ENCODE measurements around the gene TMPRSS11B. TPM values are rescaled to one million over a fixed set of nuclear protein-coding genes. Genes with fewer than 3 reads are reported as not detected.
"Not testable (repeated sequence)": the region's sequence is repeated elsewhere in the genome, so short reads cannot be mapped to it uniquely, and the experiment has no call there.

TMPRSS11B gene
- total RNA-seq, 1 donor, result not detected

DNA sequence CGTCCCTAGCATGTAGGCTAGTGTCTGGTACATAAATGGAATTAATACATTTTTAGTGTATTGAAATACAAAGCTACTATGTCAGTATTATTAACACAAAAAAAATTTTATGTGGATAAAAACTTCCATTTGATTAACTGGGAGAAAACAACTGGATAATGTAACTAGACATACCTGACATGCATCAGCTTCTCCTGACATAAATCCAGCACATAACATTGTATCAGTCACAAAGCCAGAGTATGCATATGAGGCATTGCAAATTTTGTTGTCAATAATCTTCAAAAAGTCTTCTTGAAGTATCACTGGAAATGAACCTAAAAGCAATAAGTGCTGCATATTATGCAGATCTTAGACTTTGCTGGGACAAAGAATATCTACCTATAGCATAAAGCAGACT is 16.9 kb downstream of the TMPRSS11B start:
- DNase-seq (ENCODE audit: low read depth in 2 of 3, low spot score in 2 of 3), result no peak

DNA sequence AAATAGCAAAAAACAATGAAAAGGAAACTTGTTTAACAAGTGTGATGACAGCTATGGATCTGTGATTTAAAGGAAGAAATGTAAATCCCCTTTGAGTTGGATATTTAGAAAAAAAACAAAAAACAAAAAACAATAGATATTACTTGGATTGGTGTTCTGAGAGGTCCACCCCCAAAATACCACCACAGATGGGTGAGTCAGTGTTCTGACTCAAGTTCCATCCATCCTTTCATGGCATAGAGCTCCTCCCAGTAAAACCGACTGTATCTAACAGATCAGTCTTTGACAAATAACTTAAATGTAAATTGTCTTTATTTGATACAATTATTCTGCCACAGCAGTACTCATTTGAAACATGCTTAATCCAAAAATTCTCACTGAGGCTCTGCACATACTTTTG is 27.4 kb downstream of the TMPRSS11B start:
- no peak for DNase-seq (ENCODE audit: low read depth in 2 of 3, low spot score in 2 of 3)

DNA sequence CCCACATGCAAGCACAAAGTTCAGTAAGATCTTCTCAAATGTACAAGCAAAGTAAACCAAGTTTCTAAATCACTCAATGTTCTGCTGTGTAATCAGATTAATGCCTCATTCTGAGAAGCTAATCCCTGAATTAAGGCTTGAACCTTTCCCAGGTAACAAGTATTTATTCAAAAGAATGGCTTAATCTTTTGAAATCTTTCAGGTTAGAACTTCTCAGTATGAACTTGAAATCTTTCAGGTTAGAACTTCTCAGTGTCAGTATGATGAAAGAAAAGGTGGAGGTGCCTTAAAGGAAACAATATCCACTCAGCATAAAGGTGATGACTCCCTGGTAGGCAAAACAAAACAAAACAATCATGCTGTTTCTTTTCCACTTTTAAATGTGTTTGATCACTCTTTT is 29.0 kb downstream of the TMPRSS11B start:
- DNase-seq (ENCODE audit: low read depth in 2 of 3, low spot score in 2 of 3), result no peak

DNA sequence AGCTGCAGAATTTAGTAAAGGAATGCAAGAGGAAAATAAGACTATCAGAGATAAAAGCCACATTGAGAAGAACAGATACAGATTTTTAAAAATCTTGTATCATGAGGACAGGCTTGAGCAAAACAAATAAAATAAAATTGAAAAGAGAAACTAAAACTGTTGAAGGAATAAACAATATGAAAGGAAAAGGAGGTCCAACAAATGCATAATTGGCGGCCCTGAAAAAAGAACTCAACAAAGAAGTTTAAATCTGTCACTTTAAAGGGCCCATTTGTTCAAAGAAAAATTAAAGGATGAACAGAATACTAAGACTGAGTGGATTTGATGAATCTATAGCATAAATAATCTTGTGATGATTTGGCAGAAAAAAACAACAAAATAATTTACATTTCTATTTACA is 36.5 kb downstream of the TMPRSS11B start:
- peak in 1 of 3 donors; percentile 2 for DNase-seq (ENCODE audit: low read depth in 2 of 3, low spot score in 2 of 3)

DNA sequence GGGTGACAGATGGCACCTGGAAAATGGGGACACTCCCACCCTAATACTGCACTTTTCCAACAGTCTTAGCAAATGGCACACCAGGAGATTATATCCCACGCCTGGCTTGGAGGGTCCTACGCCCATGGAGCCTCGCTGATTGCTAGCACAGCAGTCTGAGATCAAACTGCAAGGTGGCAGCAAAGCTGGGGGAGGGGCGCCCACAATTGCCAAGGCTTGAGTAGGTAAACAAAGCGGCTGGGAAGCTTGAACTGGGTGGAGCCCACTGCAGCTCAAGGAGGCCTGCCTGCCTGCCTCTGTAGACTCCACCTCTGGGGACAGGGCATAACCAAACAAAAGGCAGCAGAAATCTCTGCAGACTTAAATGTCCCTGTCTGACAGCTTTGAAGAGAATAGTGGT is 51.2 kb downstream of the TMPRSS11B start:
- DNase-seq (ENCODE audit: low read depth in 2 of 3, low spot score in 2 of 3), result not testable (repeated sequence)

DNA sequence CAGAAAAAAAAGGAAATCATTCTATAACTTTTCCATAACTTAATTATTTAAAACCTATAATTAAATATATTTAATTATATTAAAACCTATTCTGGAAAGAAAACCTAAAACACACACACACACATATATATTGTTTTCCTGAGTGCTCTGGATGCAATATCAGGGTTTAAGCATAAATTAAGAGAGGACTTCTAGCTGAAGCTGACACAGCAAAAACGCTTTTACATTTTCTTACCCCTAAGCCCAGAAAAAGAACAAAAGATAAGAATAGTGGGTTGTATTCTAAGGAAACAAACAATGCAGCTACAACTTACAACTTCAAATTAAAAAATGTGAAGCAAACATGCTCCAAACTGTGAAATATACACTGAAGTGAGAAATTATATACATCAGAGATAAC is 52.3 kb downstream of the TMPRSS11B start:
- DNase-seq (ENCODE audit: low read depth in 2 of 3, low spot score in 2 of 3), result no peak

DNA sequence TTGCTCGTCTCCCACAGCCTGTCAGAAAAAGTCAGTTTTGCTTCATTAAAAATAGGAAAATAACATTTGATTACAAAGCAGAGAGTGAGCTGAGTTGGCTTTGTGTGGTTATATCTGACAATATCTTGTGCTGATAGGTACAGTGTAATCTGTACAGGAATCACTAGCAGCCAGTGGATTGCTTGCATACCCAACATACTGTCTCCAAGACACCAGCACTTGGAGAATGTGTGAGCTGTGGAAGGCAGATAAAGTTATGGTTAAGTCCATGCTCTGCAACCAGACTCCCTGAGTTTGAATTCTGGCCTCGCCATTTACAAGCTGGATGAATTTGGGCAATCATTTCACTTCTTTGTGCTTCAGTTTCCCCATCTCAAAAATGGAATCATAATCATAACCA is 58.3 kb downstream of the TMPRSS11B start:
- no peak for DNase-seq (ENCODE audit: low read depth in 2 of 3, low spot score in 2 of 3)

DNA sequence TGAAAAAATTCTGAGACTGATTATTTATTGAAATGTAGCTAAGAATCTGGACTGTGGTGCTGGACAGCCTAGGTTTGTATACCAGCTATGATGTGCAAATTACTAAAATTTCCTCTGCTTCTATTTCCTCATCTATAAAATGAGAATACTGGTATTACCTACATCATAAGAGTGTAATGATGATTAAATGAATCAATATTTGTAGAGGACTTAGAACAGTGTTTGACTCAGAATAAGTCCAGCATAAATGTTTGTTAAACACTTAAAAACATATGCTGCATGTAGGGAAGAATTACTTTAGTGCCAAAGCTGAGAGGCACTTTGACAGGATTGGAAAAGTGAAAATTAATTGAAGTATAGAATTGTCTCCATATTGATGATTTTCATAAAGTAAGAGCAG is 60.6 kb downstream of the TMPRSS11B start:
- DNase-seq (ENCODE audit: low read depth in 2 of 3, low spot score in 2 of 3), result no peak

DNA sequence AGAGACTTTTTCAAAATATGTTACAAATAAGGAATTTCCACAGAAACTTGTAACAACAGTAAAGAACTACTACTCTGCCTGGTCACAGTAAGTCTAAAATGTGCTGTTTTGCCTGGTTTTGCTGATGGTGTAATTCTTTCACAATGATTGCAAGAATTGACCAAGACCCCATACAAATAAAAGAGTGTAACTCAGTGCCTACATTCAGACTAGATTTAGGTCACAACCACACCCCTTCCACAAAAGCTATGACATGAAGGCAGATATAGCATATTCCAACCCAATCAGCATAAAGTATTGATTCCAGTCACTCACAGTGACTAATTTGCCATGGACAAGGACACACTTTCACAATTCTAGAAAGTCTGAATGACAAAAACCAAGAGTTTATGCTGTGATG is 62.1 kb downstream of the TMPRSS11B start:
- DNase-seq (ENCODE audit: low read depth in 2 of 3, low spot score in 2 of 3), result no peak

DNA sequence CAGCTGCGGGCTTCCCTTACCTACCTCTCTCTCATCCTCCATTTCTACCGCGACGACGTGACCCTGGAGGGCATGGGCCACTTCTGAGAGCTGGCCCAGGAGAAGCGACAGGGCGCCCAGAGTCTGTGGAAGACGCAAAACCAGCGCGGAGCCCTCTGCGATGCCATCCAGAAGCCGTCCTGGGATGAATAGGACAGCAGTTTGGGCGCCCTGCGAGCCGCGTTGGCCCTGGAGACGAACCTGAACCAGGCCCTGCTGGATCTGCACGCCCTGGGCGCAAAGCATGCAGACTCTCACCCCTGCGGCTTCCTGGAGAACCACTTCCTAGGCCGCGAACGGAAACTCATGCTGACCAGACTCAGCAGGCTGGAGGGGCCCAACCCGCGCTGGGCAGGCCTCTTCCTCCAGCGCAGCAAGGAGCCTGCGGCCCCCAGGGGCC is 63.1 kb downstream of the TMPRSS11B start:
- no peak for DNase-seq (ENCODE audit: low read depth in 2 of 3, low spot score in 2 of 3)

DNA sequence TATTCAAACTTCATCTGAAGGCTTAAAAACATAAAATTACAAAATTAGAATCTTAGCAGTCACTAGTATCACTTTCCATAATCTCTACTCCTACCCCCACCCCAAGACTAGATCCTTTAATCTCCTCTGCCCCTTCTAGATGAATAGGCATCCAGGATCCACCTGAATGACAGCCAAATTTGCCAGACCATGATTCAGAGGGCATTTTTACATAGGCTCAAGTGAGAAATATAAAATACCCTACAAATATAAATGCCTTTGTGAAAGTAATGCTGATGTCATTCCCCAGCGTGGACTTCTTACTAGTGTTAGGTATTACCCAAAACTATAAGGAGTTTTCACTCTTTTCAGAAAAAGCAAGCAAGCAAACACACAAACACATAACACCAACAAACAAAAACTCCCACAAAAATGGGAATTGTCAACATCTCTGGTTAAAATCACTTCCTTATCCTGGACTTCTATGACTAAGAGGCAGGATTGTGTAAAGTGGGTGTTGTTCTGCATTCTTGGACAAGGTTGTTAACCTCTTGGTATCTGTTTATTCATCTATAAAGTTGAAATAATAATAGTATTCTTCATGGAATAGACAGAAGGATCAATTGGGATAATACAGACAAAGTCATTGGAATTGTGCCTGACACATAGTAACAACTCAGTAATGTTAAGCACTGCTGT is 64.5 kb downstream of the TMPRSS11B start:
- no peak for DNase-seq (ENCODE audit: low read depth in 2 of 3, low spot score in 2 of 3)

DNA sequence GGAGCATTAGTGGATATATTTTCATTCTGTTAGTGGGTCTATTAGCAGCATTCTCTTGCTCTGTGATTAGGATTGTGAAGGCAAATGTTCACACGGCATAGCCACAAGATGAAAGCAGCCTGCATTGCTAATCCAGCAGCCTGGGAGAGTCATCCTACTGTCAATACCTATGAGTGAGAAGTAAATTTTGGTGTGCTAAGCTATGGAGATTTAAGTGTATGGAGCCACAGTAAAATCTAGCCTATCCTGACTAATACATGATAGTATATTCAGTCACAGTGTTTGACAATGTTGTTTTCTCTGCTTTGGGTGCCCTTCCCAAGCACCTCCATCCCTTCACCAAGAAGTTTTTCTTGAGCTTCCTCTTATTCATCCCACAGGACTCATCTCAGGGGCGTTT is 68.6 kb downstream of the TMPRSS11B start:
- no peak for DNase-seq (ENCODE audit: low read depth in 2 of 3, low spot score in 2 of 3)

Other genes with a start within 250 kb of the TMPRSS11B start
- gene TMPRSS11F, start 115.8 kb downstream of the TMPRSS11B start, total RNA-seq, result not detected
- 48.7 TPM for gene YTHDC1, start 104.4 kb upstream of the TMPRSS11B start, total RNA-seq
- not detected for gene TMPRSS11E, start 201.8 kb upstream of the TMPRSS11B start, total RNA-seq

Data from hematopoietic multipotent progenitor cell (in vitro differentiated cells).